Mesothelial cell of epicardium (in vitro differentiated cells): ENCODE data around the gene CMIP. TPM values are rescaled to one million over a fixed set of nuclear protein-coding genes. Genes with fewer than 3 reads are reported as not detected.

Experiments
- DNase-seq, 2 experiments: peaks; one replicate each; pipeline ENCODE4 v3.0.0; 2021; ENCODE audit warnings: low spot score in 2 of 2; ENCODE audit not compliant: unreplicated experiment in 2 of 2
- H3K27ac Mint-ChIP-seq: 2 replicates; pipeline ENCODE4 v1.8.0; 2021; ENCODE audit warnings: mixed read lengths
- H3K27me3 Mint-ChIP-seq: 2 replicates; pipeline ENCODE4 v1.8.0; 2021; ENCODE audit warnings: low read depth, mixed read lengths
- H3K36me3 Mint-ChIP-seq: 2 replicates; pipeline ENCODE4 v1.8.0; 2021; ENCODE audit warnings: mixed read lengths
- H3K4me1 Mint-ChIP-seq: 2 replicates; pipeline ENCODE4 v1.8.0; 2021; ENCODE audit warnings: mixed read lengths
- H3K4me3 Mint-ChIP-seq: 2 replicates; pipeline ENCODE4 v1.8.0; 2021; ENCODE audit warnings: mild to moderate bottlenecking, moderate library complexity, mixed read lengths
- H3K9me3 Mint-ChIP-seq: 2 replicates; pipeline ENCODE4 v1.8.0; 2021; ENCODE audit warnings: mixed read lengths
- total RNA-seq: library from RNA; stranded (reverse); gene quantifications from 3 replicates; pipeline ENCODE4 v1.2.1, GENCODE V29; 2021
- TF ChIP-seq, protein P1 (sequence below): fragments of 200-600 bp; sonication (generic); IDR thresholded peaks from one replicate; pipeline ENCODE4 v1.5.0; 2021; ENCODE audit warnings: antibody characterized with exemption; ENCODE audit not compliant: unreplicated experiment

The CMIP gene
- total RNA-seq, 1 donor from 2014 or later: 71.0 TPM

DNA sequence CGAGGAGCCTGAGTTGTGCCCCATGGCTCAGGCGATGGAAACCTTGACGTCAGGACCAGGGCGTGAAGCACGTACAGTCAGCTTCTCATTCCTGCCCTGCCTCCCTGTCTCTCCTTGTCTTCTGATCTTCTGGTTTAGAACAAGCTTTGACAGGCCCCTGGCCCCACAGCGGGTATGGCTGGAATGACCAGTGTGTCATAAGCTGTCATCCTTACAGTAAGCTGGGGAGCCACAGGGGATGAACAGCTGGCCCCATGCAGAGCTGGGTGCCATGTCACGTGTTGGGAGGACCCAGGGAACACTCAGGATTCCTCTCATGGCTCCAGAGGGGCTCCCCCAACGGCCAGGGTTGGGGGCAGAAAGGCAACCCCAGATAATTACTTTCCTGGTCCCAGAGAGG, 176.9 kb downstream of the CMIP start:
- H3K27me3 Mint-ChIP-seq: no peaks in the 10 kb centered on the region
- peak overlapping the region; percentile 97 for H3K27ac Mint-ChIP-seq
- no peak overlapping the region for H3K4me3 Mint-ChIP-seq
- H3K9me3 Mint-ChIP-seq: no peaks in the 10 kb centered on the region
- peaks cover 21% of the 10 kb centered on the region for H3K36me3 Mint-ChIP-seq
- TF ChIP-seq, protein P1, sequence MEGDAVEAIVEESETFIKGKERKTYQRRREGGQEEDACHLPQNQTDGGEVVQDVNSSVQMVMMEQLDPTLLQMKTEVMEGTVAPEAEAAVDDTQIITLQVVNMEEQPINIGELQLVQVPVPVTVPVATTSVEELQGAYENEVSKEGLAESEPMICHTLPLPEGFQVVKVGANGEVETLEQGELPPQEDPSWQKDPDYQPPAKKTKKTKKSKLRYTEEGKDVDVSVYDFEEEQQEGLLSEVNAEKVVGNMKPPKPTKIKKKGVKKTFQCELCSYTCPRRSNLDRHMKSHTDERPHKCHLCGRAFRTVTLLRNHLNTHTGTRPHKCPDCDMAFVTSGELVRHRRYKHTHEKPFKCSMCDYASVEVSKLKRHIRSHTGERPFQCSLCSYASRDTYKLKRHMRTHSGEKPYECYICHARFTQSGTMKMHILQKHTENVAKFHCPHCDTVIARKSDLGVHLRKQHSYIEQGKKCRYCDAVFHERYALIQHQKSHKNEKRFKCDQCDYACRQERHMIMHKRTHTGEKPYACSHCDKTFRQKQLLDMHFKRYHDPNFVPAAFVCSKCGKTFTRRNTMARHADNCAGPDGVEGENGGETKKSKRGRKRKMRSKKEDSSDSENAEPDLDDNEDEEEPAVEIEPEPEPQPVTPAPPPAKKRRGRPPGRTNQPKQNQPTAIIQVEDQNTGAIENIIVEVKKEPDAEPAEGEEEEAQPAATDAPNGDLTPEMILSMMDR: no peak
- no peak for DNase-seq
- peaks cover 30% of the 10 kb centered on the region for H3K4me1 Mint-ChIP-seq

DNA sequence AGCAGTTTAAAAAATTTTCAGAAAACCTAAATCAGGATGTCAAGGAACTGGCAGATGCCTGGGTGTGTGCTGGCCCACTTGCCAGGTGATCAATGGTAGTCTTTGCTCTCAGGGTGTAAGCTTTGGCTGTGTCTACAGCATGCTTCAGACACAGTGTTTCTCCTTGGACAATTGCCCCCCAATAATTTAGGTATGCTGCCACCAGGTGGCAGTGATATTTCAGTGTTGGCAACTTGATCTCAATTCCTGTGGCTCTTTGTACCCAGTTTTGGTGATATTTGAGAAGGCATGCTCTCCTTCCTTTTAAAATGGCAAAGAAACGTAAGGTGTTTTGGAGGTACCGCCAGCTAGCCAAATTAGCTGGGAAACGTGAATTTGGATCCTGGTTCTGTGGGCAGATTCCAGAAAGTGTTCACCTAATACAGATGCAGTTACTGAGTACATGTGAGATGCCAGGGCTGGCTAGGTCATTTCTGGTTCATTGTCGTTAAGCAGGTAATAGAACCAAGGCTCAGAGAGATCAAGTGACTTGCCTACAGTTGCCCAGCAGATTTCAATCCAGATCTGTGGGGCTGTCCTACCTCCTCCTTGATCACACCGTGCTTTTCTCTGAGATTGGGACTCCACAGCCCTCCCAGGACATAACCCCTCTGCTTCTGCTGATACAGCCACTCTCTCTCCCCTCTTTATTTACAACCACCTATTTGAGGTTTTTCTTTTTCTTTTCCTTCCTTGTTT, 178.9 kb downstream of the CMIP start:
- DNase-seq: no peak

GRCh38 chr16:81624403-81624759, 179.8 kb downstream of the CMIP start:
- Mint-ChIP-seq H3K9me3 (no peaks in the 10 kb centered on the region), H3K27me3 (no peaks in the 10 kb centered on the region), H3K4me1 (peaks cover 18% of the 10 kb centered on the region), H3K27ac (no peak overlapping the region), H3K36me3 (peaks cover 4% of the 10 kb centered on the region), H3K4me3 (no peak overlapping the region)
- DNase-seq: no peak
- TF ChIP-seq, protein P1: no peak

More for the DNA sequence above, 178.9 kb downstream of the CMIP start:
- H3K36me3 Mint-ChIP-seq: peaks cover 10% of the 10 kb centered on the region
- H3K4me1 Mint-ChIP-seq: peaks cover 24% of the 10 kb centered on the region
- no peak overlapping the region for H3K4me3 Mint-ChIP-seq
- no peaks in the 10 kb centered on the region for H3K27me3 Mint-ChIP-seq
- TF ChIP-seq, protein P1: peak; percentile 66
- H3K27ac Mint-ChIP-seq: peak overlapping the region; percentile 51
- H3K9me3 Mint-ChIP-seq: no peaks in the 10 kb centered on the region

DNA sequence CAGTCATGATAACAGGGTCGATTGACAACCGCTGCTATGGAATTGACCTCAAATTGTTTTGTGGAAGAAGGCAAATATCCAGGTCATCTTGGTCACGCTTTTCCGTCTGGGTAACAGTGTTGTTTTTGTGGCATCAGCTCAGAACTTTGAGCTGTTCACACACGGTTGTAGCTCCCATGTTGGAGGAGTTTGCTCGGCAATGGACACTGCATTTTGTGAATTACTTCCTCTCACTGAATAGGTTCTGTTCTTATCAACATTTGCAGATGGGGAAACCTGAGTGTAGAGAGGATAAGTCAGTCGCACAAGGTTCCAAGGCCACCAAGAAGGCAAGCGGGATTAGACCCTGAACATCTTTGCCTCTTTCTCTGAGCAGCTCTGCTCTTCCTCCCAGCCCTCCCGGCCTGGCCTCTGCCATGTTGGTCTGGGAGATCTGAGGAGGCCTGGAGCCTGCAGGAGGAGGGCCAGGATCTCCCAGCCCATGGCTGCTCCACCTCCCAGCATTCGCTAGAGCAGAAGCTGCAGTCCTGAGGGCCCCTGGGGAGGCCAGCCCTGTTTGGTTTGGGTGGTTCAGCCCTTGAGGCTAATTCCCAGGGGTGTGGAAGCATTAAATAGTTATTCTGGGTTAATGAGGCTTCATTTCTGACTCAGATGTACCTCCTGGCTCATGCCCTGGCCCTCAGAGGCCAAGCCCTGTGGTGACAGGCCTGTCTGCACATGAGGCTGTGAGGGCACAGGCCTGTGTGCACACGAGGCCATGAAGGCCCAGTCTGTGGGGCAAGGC, 180.3 kb downstream of the CMIP start:
- Mint-ChIP-seq H3K9me3 (no peaks in the 10 kb centered on the region), H3K27me3 (no peaks in the 10 kb centered on the region), H3K4me3 (no peak overlapping the region), H3K27ac (peak overlapping the region; percentile 75), H3K4me1 (peaks cover 18% of the 10 kb centered on the region), H3K36me3 (peaks cover 4% of the 10 kb centered on the region)
- TF ChIP-seq, protein P1: no peak
- DNase-seq: no peak

DNA sequence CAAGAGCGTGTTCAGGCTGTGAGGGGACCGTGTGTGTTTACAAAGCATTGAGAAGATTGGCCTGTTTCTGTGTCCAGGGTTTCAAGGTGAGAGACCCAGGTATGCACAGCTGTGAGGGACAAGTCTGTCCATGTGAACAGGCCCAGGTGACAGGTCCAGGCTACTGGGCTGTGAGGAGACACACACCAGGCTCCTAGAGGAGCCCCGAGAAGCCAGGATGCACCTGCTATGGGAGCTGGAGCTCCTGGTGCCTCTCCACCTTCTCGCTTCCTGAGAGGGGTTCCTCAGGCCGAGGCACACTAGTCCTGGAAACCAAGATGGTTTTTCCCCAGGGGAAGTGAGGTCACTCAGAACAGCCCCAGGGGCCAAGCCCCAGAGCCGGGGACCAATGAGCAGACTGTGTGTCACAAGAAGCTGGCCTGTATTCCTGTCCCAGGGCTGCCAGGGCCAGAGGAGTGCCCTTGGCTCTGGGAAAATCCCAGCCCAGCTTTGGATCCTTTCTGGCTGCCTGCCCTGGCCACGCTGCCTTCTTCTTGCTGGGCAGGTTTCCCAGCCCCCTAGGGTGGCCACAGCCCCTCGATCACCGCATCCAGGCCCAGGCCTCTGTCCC, 181.0 kb downstream of the CMIP start:
- no peak for DNase-seq
- TF ChIP-seq, protein P1: no peak
- Mint-ChIP-seq H3K4me1 (peaks cover 19% of the 10 kb centered on the region), H3K4me3 (no peak overlapping the region), H3K9me3 (no peaks in the 10 kb centered on the region), H3K27ac (peak overlapping the region; percentile 75), H3K27me3 (no peaks in the 10 kb centered on the region), H3K36me3 (peaks cover 4% of the 10 kb centered on the region)
